Esophagus squamous epithelium (tissue), 5 donors: ENCODE data around the gene FOXO6. TPM values are rescaled to one million over a fixed set of nuclear protein-coding genes. Genes with fewer than 3 reads are reported as not detected.

Experiments
- DNase-seq: peaks from one replicate; lab custom pipeline; 2025; lab: John Stamatoyannopoulos, UW
- H3K27ac ChIP-seq, 4 donors: fragments of 200-600 bp; sonication (generic); one replicate each; pipeline ENCODE4 v1.5.1; 2016 to 2019; ENCODE audit warnings: mild to moderate bottlenecking in 1 of 4
- H3K27me3 ChIP-seq, 4 donors: fragments of 200-600 bp; sonication (generic); 1 replicate in 3 of 4; 2 replicates in 1 of 4; pipeline versions ENCODE4 v1.5.1 to v1.6.0; 2017 to 2021; ENCODE audit warnings: antibody characterized with exemption in 1 of 4
- H3K36me3 ChIP-seq, 3 donors: fragments of 200-600 bp; sonication (generic); one replicate each; pipeline ENCODE4 v1.5.1; 2016 to 2019
- H3K4me1 ChIP-seq, 3 donors: fragments of 200-600 bp; sonication (generic); one replicate each; pipeline ENCODE4 v1.5.1; 2017 to 2019
- H3K4me3 ChIP-seq, 4 donors: fragments of 200-600 bp; sonication (generic); 1 replicate in 3 of 4; 2 replicates in 1 of 4; pipeline ENCODE4 v1.5.1; 2016 to 2019; ENCODE audit warnings: mild to moderate bottlenecking in 2 of 4, moderate library complexity in 1 of 4
- H3K9me3 ChIP-seq, 3 donors: fragments of 200-600 bp; sonication (generic); one replicate each; pipeline ENCODE4 v1.5.1; 2016 to 2019
- POLR2A ChIP-seq, 4 donors: fragments of 450-650 bp; IDR thresholded peaks; one replicate each; pipeline ENCODE4 v1.6.1; 2017; ENCODE audit warnings: antibody characterized with exemption in 4 of 4, mild to moderate bottlenecking in 4 of 4, moderate library complexity in 3 of 4
- WGBS, 2 donors: methylation state at CpG; one replicate each; pipeline ENCODE4 v1.1.5; 2018; 5-methylcytosine and 5-hydroxymethylcytosine counted together
- intact Hi-C: fragments of 100-400 bp; cut with DNase I; formaldehyde crosslinking; loops from one replicate; pipeline ENCODE4 v1.15.0; 2022
- total RNA-seq, 4 donors: library from RNA; depleted of rRNA; stranded (reverse); fragments of >200 nt; gene quantifications; one replicate each; pipeline ENCODE4 v1.1.0, GENCODE V29; 2016
- TF ChIP-seq, protein P1 (sequence below), 6 experiments: fragments of 450-650 bp in 4 of 6; fragments of 200-600 bp in 2 of 6; sonication (generic) in 2 of 6; IDR thresholded peaks; one replicate each; pipeline ENCODE4 v1.5.1; 2016 to 2019; ENCODE audit warnings: antibody characterized with exemption in 6 of 6, mild to moderate bottlenecking in 4 of 6, moderate library complexity in 4 of 6
- donor health status: DM: yes; HTN: yes; CAD: no.

The FOXO6 gene
- total RNA-seq, 4 donors from 2014 or later, result 0.18 to 0.53 (median 0.38) TPM; not detected in 1

DNA sequence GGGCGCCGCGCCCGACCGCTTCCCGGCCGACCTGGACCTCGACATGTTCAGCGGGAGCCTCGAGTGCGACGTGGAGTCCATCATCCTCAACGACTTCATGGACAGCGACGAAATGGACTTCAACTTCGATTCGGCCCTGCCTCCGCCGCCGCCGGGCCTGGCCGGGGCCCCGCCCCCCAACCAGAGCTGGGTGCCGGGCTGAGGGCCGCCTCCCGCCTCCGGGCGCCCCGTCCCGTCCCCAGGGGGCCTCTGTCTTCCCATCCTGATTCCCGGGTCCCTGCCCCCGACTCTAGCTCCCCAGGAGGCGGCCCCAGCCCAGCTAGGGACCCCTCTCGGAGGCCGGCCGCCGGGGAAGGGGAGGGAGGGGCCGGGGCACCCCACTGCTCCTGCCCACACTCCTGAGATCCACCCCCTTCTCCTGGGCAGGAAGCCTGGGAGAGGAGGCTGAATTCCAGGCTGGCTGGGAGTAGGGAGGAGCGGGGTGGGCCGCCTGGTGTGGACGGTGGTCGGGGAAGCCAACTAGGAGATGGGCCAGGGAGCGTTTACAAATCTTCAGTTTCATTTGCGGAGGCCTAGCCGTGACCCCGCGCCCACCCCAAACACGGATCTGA lies 21.4 kb downstream of the FOXO6 start:
- H3K4me1 ChIP-seq, result peaks cover 12 to 62% (median 15%) of the 10 kb centered on the region in 3 donors
- peak overlapping the region; percentile 41 to 76 (median 55) for H3K4me3 ChIP-seq
- DNase-seq, result no peak
- peak overlapping the region; percentile 71 to 97 (median 88) for H3K27ac ChIP-seq
- H3K27me3 ChIP-seq, result peaks cover 0 to 66% (median 0%) of the 10 kb centered on the region in 4 donors
- intact Hi-C loops, result no loop called here
- TF ChIP-seq POLR2A (IDR thresholded peaks at IDR 0.05), result peak in 1 of 4 donors; percentile 2
- TF ChIP-seq, protein P1, sequence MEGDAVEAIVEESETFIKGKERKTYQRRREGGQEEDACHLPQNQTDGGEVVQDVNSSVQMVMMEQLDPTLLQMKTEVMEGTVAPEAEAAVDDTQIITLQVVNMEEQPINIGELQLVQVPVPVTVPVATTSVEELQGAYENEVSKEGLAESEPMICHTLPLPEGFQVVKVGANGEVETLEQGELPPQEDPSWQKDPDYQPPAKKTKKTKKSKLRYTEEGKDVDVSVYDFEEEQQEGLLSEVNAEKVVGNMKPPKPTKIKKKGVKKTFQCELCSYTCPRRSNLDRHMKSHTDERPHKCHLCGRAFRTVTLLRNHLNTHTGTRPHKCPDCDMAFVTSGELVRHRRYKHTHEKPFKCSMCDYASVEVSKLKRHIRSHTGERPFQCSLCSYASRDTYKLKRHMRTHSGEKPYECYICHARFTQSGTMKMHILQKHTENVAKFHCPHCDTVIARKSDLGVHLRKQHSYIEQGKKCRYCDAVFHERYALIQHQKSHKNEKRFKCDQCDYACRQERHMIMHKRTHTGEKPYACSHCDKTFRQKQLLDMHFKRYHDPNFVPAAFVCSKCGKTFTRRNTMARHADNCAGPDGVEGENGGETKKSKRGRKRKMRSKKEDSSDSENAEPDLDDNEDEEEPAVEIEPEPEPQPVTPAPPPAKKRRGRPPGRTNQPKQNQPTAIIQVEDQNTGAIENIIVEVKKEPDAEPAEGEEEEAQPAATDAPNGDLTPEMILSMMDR (IDR thresholded peaks at IDR 0.05), result no peak
- H3K36me3 ChIP-seq, result peaks cover 0 to 3% (median 0%) of the 10 kb centered on the region in 3 donors
- 9 to 13% methylated on average over 5 to 26 of the region's 48 CpGs for WGBS, 2 donors
- no peaks in the 10 kb centered on the region for H3K9me3 ChIP-seq

GRCh38 chr1:41383094-41383852 lies 22.0 kb downstream of the FOXO6 start:
- peaks cover 14 to 69% (median 22%) of the 10 kb centered on the region in 3 donors for H3K4me1 ChIP-seq
- H3K27me3 ChIP-seq, result peaks cover 0 to 66% (median 0%) of the 10 kb centered on the region in 4 donors
- no peaks in the 10 kb centered on the region for H3K9me3 ChIP-seq
- intact Hi-C loops, result no loop called here
- H3K4me3 ChIP-seq, result peak overlapping the region; percentile 41 to 76 (median 55)
- 11 to 12% methylated on average over 12 to 18 of the region's 45 CpGs for whole genome bisulfite sequencing, 2 donors
- DNase-seq, result no peak
- H3K36me3 ChIP-seq, result no peaks in the 10 kb centered on the region
- no peak for TF ChIP-seq POLR2A (IDR thresholded peaks at IDR 0.05)
- TF ChIP-seq, protein P1 (IDR thresholded peaks at IDR 0.05), result no peak
- H3K27ac ChIP-seq, result peak overlapping the region; percentile 71 to 97 (median 88)

GRCh38 chr1:41384579-41384978 lies 23.3 kb downstream of the FOXO6 start:
- H3K36me3 ChIP-seq, result no peaks in the 10 kb centered on the region
- no peak overlapping the region for H3K4me3 ChIP-seq
- H3K27ac ChIP-seq, result no peak overlapping the region
- intact Hi-C loops, result no loop called here
- TF ChIP-seq, protein P1 (IDR thresholded peaks at IDR 0.05), result no peak
- no peak for TF ChIP-seq POLR2A (IDR thresholded peaks at IDR 0.05)
- H3K4me1 ChIP-seq, result peaks cover 14 to 78% (median 23%) of the 10 kb centered on the region in 3 donors
- no peaks in the 10 kb centered on the region for H3K9me3 ChIP-seq
- DNase-seq, result no peak
- H3K27me3 ChIP-seq, result peaks cover 0 to 61% (median 0%) of the 10 kb centered on the region in 4 donors

DNA sequence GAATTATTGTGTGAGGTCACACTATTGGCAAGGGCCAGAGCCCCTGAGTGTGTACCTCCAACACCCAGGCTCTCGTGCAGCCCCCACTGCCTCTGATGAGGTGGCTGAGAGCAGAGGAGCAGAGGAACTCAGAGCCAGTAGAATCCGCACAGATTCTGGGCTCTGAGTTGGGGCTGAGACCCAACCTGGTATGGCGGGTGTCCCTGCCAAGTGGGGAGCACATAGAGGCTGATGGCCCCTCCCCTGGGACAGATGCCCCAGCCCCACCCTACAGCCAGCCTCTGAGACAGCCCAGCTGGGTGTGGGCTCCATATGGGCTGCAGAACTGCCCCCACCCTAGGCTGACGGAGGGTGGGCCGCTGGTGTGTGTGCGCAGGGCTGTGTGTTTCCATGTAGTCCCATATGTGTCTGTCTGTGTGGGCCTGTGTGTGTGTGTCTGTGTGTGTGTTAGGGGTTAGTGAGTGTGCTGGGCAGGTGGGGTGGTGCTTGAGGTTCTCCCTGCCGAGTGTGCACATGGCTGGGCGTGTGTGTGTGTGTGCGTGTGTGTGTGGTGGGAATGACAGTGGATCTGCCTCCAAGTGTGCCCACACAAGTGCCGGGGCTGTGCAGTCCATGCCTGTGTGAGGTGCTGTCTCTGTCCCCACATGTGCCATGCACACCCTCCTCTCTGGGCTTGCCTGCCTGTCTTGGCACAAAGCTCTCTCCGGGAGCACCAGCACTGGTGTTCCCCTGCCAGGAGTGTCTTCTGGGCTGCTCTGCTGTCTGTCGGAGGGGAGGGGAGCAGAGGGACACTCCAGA lies 24.4 kb downstream of the FOXO6 start:
- Histone ChIP-seq H3K4me3 (no peak overlapping the region), H3K4me1 (peaks cover 14 to 72% (median 23%) of the 10 kb centered on the region in 3 donors), H3K27me3 (peaks cover 0 to 54% (median 0%) of the 10 kb centered on the region in 4 donors), H3K9me3 (no peaks in the 10 kb centered on the region), H3K27ac (no peak overlapping the region), H3K36me3 (no peaks in the 10 kb centered on the region)
- TF ChIP-seq, protein P1 (IDR thresholded peaks at IDR 0.05), result no peak
- no peak for TF ChIP-seq POLR2A (IDR thresholded peaks at IDR 0.05)
- intact Hi-C loops, result no loop called here
- WGBS, 2 donors, result 53 to 63% methylated on average over 2 to 4 of the region's 12 CpGs
- no peak for DNase-seq
